ENCODE measurements around the gene CDC40.
A peak's percentile ranks its signal among the peaks of the same experiment; 100 is the strongest.

Gene CDC40

GRCh38 chr6:110178626-110179405, 1.4 kb upstream of the CDC40 start:
- Histone ChIP-seq H3K9ac (no peak overlapping the region; the same call in 1 of the 2 replicates), H3K4me2 (peak overlapping the region; percentile 83), H3K79me2 (ENCODE audit: insufficient read depth, low read depth) (peaks cover 32% of the 10 kb centered on the region), H4K20me1 (ENCODE audit: insufficient read depth) (no peaks in the 10 kb centered on the region), H2AFZ (ENCODE audit: low read depth) (peak overlapping the region; percentile 90), H3K4me3 (IDR thresholded peaks at IDR 0.05; ENCODE audit: insufficient read depth, low read depth, low read length) (no peak overlapping the region), H3K27me3 (ENCODE audit: insufficient read depth, low read depth) (no peaks in the 10 kb centered on the region), H3K27ac (no peak overlapping the region), H3K36me3 (ENCODE audit: insufficient read depth) (no peaks in the 10 kb centered on the region), H3K4me1 (ENCODE audit: low read depth, poor library complexity, severe bottlenecking) (peaks cover 26% of the 10 kb centered on the region)
- peak; percentile 37; the same call in 1 of the 2 replicates for TF ChIP-seq CTCF (conservative IDR thresholded peaks at IDR 0.05; ENCODE audit: low read depth, low read length)

- peak within 1 kb of the TSS; percentile 95; the same call in 1 of the 2 replicates for H3K4me2 ChIP-seq
- no peaks in the 10 kb centered on the region for H3K36me3 ChIP-seq (ENCODE audit: insufficient read depth)
- TF ChIP-seq CTCF (conservative IDR thresholded peaks at IDR 0.05; ENCODE audit: low read depth, low read length): no peak
- H2AFZ ChIP-seq (ENCODE audit: low read depth): peak within 1 kb of the TSS; percentile 90
- peak within 1 kb of the TSS; percentile 60; the same call in 1 of the 2 replicates for H3K9ac ChIP-seq
- H3K4me1 ChIP-seq (ENCODE audit: low read depth, poor library complexity, severe bottlenecking): peaks cover 28% of the 10 kb centered on the region
- H3K27me3 ChIP-seq (ENCODE audit: insufficient read depth, low read depth): no peaks in the 10 kb centered on the region
- H3K27ac ChIP-seq: peak within 1 kb of the TSS; percentile 48
- peaks cover 36% of the 10 kb centered on the region for H3K79me2 ChIP-seq (ENCODE audit: insufficient read depth, low read depth)
- H4K20me1 ChIP-seq (ENCODE audit: insufficient read depth): no peaks in the 10 kb centered on the region
- H3K4me3 ChIP-seq (IDR thresholded peaks at IDR 0.05; ENCODE audit: insufficient read depth, low read depth, low read length): no peak within 1 kb of the TSS
These were observed 610 bp upstream of the CDC40 start, which contains the start of gene WASF1 for GRCh38 chr6:110179406-110180227. TSS of gene WASF1 (minus strand) at chr6:110179670. CDS start at chr6:110127601, 52,069 bp downstream.

- Histone ChIP-seq H3K36me3 (ENCODE audit: insufficient read depth) (no peaks in the 10 kb centered on the region), H3K4me2 (peak overlapping the region; percentile 95), H3K27me3 (ENCODE audit: insufficient read depth, low read depth) (no peaks in the 10 kb centered on the region), H3K4me1 (ENCODE audit: low read depth, poor library complexity, severe bottlenecking) (peaks cover 42% of the 10 kb centered on the region), H4K20me1 (ENCODE audit: insufficient read depth) (no peaks in the 10 kb centered on the region), H3K9ac (peak overlapping the region; percentile 60; the same call in 1 of the 2 replicates), H3K27ac (no peak overlapping the region), H3K79me2 (ENCODE audit: insufficient read depth, low read depth) (peaks cover 36% of the 10 kb centered on the region), H3K4me3 (IDR thresholded peaks at IDR 0.05; ENCODE audit: insufficient read depth, low read depth, low read length) (no peak overlapping the region), H2AFZ (ENCODE audit: low read depth) (peak overlapping the region; percentile 90; the same call in 1 of the 2 replicates)
- no peak for TF ChIP-seq CTCF (conservative IDR thresholded peaks at IDR 0.05; ENCODE audit: low read depth, low read length)
These were observed 1.2 kb downstream of the CDC40 start for GRCh38 chr6:110181131-110182030.

Measured in KMS-11 (cell line).